LNCAP (cell line): Measurements from ENCODE around the gene KLF11.

Experiments
- TF ChIP-seq, protein P1 (sequence below): fragments of 450-650 bp; IDR thresholded peaks from 2 replicates; pipeline ENCODE4 v1.5.1; 2017; ENCODE audit warnings: mild to moderate bottlenecking

Gene KLF11

DNA sequence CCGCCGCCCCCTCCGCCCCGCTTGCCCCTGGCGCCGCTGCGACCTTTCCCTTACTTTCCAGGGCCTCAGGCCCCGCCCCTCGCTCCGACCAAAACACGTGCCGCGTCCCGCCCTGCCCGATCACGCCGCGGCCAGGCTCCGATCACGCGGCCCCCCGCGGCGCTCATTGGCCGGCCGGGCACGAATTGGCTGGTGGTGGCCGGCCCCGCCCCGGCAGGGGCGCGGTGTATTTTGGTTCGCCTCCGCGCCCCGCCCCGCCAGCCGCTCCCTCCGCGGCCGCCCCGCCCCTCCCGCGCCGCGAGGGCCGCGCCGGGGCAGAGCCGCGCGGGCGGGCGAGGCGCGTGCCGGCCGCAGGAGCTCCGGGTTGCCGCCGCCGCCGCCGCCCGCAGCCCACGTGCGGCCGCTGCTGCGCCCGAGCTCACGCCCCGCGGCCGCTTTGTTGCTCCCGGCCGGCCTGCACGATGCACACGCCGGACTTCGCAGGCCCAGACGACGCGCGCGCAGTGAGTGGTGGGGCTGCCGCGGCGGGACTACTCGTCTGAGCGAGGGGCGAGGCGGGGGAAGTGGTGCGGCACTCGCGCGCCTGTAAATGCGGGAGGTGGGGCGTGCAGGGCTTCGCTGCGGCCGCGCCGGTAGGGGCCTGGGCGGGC, at the start of gene KLF11:
Gene KLF11, plus strand, starts transcription at position 295 of the 650 bp plus-strand sequence. Its CDS starts 167 bp downstream, at position 462.
- TF ChIP-seq, protein P1, sequence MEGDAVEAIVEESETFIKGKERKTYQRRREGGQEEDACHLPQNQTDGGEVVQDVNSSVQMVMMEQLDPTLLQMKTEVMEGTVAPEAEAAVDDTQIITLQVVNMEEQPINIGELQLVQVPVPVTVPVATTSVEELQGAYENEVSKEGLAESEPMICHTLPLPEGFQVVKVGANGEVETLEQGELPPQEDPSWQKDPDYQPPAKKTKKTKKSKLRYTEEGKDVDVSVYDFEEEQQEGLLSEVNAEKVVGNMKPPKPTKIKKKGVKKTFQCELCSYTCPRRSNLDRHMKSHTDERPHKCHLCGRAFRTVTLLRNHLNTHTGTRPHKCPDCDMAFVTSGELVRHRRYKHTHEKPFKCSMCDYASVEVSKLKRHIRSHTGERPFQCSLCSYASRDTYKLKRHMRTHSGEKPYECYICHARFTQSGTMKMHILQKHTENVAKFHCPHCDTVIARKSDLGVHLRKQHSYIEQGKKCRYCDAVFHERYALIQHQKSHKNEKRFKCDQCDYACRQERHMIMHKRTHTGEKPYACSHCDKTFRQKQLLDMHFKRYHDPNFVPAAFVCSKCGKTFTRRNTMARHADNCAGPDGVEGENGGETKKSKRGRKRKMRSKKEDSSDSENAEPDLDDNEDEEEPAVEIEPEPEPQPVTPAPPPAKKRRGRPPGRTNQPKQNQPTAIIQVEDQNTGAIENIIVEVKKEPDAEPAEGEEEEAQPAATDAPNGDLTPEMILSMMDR, result no peak

DNA sequence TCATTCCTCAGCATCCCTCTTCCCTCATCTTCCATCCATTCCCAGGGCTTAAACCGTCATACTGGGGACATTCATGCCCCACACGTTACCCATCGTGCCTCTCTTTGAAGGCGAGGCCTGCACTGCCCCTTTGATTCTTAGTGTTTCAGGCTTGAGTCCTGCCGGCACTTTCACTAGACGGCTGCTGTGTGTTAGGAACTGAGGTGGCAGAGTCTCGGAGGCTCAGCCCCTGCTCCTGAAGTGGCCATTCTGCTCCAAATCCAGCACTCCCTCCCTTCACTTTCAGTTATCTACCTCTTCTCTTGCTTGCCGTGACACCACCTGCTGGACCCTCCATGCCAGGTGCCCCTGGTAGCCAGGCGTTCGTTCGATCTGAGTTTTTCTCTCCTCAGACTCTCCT, 48.9 kb upstream of the KLF11 start:
- TF ChIP-seq, protein P1, result no peak

DNA sequence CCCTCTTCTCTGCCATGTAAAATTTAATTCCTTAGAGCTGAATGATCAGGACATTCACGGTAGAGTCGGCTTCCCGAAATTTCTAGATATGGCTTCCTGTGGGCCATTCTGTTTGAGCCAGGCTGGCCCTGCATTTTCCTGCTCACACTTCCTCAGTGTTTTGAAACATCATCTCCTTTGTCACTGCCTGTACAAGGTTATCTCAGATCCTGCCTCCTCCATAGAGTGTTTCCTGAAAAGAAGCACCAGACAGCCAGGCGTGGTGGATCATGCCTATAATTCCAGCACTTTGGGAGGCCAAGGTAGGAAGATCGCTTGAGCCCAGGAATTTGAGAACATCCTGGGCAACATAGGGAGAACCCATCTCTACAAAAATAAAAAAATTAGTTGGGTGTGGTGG, 48.3 kb upstream of the KLF11 start:
- TF ChIP-seq, protein P1, result no peak

DNA sequence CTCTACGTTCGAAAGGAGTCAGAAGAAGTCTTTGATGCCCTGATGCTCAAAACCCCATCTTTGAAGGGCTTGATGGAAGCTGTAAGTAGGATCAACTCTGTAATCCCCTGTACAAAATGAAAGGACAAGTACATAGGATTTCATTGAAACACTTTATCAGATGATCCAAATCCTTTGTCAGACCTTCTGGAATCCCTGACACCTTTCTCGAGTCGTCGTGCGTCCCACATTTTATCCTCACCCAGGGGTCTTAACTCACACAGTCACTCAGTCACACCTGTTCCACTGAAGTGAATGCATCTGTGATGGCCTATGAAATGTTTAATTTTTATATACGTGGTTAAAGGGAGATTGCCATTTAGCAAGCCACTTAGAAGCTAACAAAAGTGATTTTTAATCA, 47.0 kb upstream of the KLF11 start:
- TF ChIP-seq, protein P1, result no peak

DNA sequence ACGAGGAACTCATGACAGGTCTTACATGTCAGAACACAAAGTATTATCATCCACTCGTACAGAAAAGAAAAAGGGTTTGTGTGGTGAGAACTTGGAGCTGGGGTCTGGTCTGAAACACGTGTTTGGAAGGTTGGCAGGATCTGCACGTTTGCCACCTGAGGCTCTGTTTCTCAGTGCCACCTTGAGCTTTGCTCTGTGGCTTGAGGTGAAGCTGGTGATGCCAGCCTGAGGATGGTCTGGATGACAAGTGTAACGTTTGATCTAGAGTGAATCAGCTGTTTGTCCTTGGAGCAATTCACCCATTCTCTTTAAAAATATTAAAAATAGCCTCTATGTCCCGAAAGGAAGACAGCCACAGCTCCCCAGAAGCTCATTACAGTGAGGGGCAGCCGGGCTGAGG, 45.4 kb upstream of the KLF11 start:
- TF ChIP-seq, protein P1, result no peak

DNA sequence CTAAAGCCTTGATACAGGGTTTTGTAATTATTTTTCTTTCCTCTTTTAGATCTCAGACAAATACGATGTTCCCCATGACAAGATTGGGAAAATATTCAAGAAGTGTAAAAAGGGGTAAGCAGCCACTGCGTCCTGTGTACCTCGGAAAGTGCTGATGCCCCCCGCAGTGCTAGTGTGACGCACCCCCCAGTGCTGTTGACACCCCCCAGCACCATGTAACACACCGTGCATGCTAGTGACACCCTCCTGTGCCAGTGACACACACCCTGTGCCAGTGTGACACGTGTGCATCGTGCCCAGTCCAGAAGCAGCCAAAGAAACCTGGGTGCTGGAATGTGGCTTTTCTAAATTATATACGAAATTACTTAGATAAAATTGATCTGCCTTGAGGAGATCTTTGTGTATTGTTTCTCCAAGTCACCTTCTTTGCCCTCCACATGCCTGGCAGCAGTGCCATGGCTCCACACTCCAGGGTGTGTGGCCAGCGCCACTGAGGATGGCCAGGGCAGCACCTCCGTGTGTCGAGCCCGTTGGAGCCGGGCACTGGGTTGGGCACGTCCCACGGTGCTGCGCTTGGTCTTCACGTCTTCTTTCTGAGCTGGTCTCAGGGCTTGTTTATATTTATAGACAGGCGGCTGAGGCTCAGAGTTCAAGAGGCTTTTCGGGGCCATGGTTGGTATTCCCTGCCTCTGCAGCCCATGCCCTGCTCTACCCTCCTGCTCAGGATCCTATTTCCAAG, 44.3 kb upstream of the KLF11 start:
- TF ChIP-seq, protein P1, result no peak

DNA sequence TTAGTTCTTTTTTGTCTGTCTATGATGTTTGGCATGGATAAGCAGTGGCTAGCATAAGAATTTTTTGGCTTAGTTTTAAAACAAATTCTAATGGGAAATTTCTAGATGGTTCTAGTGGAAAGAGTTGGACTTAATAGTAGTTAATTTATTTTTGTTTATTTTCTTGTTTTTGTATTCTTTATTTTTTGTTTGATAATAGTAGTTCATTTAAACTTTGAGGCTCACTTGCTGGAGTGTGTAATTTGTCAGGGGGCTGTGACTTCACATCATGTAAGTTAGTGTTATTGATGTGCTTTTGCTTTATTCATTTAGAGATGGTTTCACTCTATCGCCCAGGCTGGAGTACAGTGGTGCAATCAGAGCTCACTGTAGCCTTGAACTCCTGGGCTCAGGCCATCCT, 43.7 kb upstream of the KLF11 start:
- TF ChIP-seq, protein P1, result no peak
